HG03097 (cell line): ENCODE data around the gene ENG.
"Not testable (repeated sequence)": the region's sequence is repeated elsewhere in the genome, so short reads cannot be mapped to it uniquely, and the experiment has no call there.

Experiments used
- ATAC-seq: cut with Tn5 transposase; IDR thresholded peaks from one replicate; pipeline ENCODE4 v1.9.1; 2021; ENCODE audit not compliant: unreplicated experiment, low FRiP score

The ENG gene

DNA sequence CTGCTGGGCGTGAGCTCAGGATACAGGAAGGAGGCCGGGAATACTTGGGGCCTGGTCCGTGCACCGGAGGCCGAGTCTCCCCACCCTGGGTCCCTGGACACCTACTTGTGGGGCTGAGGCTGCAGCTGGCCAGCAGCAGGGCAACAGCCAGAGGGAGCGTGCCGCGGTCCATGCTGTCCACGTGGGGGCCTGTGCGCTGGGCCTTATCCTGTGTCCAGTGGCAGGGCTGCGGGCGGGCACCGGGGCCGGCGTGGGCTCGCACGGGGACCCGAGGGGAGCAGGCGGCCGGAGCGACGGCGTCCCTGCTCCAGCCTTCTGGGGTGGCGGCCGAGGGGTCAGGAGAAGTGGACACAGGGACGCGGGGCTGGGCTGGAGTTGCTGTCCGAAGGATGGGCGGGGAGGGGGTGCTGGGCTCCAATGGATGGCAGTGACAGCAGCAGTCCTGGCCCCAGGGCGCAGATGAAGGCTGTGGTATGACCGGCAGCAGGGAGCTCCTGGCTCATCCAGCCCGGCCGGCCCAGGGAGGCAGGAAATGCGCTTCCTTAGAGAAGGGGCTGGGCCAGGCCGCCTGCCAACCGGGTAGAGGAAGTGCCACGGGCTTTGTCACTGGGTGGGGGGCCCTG lies at the start of gene ENG:
ENG (minus strand) TSS at position 475 of the 623 bp plus-strand sequence; CDS start at position 172, 303 bp downstream.
- ATAC-seq, result no peak

DNA sequence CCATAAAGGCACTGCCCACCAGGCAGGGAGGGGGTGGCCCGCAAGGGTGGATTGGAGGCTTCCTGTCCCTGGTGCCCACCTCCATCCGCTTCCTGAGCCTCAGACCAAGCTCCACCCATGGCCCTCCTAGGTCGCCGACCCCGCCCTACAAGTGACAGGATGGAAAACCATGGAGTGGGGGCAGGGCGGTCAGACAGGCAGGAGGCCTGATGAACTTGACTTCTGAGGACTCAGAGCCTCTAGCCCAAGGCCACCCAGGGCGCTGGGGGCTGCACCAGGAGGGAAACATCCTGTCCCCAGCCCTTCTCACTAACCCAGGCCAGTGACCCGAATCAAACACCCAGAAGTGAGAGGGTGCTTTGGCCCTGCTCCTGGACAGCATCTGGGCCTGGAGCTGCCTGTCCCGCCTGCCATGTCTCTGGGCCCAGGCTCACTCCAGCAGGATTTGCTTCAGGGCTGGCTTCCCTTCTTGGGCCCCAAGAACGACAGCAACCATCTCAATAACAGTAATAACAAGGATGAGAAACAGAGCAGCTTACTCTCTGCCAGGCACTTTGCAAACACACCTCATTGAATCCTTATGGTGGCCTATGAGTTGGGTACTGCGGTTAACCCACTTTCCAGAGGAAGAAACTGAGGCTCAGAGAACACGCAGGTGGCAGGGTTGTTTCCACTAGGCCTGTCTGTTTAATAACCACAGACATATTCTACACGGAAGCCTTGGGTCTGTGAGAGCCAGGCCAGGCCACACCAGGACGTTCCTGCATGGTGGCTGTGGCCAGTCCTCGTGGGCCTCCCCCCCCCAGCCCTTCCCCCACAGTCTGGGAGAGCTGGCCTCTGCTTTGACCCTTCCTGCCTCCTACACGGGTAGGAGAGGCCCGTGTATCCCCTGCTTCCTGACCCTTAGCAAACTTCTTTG lies 49.4 kb upstream of the ENG start:
- ATAC-seq, result peak; percentile 22

DNA sequence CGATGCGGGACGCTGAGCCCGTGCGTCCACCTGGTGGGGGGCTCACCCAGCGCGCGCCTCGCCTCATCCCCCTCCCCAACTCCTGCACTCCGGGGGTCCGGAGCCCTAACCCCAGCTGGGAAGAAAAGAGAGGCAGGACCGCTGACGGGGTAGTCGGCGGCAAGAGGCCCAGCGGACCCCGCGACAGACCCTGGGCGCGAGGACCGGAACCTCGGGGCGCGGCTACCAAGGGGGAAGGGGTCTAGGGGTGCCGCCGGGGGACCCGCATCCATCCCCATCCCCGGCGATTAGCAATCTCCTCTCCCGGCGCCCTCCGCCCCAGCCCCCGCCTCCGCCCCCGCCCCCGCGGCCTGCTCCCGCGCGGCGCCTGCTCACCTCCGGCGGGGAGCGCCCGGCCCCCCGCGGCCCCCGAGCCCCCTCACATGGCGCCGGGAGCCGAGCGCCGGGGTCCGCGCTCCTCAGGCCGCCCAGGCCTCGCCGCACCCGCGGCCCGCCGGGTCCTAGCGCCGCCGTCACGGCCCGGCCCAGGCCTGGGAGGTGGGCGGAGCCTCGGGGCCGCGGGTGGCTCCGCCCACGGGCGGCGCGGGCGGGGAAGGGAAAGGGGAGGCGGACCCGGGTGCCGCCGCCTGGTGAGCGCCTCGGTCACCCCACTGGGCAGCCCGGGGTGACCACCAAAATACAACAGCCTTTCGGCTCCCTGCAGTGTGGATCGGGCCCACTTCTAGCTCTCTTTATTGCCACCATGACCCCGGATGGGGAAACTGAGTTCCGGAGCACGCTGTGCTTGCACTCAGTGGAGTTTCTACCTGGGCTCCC lies 44.9 kb upstream of the ENG start, which contains the start of gene ST6GALNAC6:
ST6GALNAC6 (minus strand) TSS at position 476 of the 816 bp plus-strand sequence. CDS start 1,622 bp downstream, outside the sequence.
- ATAC-seq, result no peak

DNA sequence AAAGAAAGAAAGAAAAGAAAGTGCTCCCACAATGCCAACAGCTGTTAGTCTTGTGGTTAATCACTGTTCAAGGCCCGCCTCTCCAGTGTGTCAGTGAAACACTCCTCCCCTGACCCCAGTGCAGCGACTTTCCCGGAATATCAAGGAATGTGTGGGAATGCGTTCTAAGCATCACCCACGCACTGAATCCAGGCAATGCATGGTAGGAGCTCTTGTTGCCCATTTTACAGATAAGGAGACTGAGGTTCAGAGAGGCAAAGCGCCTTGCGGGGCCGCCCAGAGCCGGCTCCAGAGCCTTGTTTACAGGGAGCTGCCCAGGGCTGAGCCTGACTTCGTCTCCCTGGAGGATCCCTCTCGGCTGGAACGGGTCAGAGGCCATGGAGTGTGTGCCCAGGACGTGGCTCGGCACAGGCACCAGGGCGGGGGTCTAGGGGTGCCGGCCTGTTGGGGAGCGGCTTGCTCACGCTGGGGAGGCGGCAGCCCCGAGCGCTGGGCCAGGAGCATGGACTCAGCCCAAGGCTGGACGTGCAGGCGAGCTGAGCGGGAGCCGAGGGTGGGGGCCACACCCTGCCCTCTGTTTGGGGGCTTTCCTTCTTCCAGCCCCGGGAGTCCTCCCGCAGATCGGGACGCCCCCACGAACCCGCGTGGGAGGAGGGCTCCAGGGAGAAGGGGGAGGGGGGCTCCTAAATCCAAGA lies 44.1 kb upstream of the ENG start:
- no peak for ATAC-seq

DNA sequence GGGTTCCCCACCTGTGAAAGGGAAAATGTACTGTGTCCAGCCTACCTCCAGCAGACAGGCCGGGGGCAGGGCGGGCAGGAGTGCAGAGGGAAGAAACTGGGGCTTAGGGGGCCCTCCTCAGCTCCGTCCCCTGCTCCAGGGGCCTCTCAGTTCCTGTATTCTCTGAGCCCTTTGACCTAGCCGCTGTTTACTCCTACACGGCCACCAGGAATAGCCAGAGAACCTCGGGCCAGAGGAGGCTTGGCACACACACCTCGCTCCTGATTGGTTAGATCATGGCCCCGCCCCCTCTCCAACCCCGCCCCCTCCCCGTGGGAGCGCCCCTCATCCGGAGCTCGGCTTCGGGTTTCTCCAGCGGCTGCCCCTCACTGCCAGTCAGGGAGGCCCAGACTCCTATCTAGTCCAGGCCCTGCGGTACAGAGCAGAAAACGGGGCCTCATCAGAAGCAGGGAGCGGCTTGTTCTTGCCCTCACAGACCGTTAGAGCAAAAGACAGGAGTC lies 42.8 kb upstream of the ENG start:
- ATAC-seq, result no peak

DNA sequence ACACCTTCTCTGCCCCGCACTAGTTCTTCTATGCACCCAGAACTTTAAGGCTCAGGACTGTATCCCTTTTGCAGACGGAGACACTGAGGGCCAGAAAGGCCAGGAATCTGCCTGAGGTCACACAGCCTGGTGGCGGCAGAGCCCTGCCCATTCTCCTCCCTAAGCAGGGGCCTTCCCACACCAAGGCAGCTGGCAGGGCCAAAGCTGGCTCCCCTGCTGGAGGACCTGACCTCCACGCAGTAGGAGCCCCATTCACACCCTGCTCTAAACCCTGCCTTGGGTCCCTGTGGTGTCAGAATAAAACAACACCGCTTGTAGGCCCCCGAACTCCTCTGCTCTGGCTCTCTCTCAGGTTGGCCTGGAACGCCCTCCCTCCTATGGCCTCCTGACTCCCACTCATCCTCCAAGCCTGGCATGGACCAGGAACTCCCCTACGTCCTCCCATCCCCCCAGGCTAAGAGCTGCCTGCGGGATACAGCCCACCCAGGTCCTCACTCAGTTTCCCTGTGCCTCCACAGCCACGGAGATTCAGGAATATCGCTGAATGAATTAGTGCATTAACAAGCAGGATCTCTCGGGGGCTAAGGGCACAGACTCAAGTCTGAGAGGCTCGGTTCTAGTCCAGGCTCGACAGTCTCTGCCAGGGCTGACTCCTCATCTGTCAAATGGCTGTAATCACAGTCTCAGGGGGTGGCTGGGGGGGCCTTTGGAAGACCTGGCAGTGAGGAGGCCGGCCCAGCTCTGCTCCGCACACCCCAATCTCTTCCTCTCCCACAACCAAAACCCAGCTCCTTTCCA lies 42.1 kb upstream of the ENG start:
- ATAC-seq, result no peak

DNA sequence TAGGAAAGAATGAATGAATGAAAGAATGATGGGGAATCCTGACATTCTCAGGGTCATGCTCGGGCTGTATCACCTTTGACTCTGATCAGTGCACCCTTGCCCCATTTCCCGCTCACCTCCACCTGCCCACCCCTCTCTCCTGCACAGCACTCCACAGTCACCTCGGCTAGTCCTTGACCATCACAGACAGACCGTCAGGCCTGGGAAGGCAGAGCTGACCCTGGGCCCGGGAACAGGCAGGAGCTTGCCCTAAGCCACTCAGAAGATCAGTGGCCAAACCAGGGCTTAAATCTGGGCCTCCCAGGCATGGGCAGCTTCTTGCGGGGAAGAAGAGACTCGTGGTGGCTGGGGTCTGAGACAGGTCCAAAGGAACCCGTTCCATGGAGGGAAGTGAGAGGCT lies 41.4 kb upstream of the ENG start:
- ATAC-seq, result no peak

DNA sequence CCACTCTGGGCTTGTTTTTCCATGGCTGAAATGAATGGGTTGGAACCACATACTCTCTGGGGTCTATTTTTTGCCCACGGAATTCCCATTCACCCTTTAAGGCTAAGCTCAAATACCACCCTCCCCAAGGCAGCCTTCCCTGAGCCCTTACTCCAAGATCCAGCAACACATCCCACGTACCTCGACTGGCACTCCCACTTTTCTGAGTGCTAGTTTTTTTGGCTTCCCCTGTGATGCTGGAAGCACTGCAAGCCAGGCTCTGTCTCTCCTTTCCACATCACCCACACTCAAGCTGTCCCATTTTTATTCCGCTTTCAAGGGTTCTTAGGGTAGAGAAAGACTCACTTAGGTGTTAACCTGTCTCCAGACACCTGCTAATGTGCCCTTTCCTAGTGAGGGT lies 38.9 kb upstream of the ENG start:
- no peak for ATAC-seq

DNA sequence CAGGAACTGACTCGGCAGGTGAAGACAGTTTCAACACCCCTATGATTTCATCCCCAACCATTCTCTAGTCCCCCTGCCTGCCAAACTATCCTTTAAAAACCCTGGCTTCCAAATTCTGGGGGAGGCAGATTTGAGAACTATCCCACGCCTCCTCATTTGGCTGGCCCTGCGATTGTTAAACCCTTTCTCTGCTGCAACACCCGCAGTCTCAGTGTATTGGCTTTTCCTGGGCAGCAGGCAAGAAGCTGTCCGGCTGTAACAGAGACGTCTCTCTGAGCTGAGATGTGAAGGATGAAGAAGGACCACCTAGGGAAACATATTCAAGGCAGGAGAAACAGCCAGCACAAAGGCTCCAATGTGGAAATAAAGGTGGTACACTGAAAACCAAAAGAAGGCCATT lies 38.4 kb upstream of the ENG start:
- ATAC-seq, result no peak

DNA sequence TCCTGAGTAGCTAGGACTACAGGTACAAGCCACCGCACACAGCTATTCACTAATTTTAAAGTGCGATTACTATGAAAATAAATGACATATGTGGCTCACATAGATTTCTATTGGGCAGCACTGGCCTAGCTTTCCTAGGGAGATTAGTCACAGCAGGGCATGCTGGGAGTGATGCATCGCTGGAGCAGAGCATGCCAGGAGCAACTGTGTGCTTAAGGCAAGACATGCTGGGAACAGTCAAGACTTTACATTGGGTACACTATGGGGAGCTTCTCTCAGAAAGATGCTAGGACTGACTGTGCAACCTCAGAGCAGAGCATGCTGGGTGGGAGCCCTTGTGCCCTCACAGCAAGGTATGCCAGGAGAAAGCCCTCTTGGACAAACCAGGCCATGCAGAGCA lies 35.6 kb upstream of the ENG start:
- no peak for ATAC-seq

DNA sequence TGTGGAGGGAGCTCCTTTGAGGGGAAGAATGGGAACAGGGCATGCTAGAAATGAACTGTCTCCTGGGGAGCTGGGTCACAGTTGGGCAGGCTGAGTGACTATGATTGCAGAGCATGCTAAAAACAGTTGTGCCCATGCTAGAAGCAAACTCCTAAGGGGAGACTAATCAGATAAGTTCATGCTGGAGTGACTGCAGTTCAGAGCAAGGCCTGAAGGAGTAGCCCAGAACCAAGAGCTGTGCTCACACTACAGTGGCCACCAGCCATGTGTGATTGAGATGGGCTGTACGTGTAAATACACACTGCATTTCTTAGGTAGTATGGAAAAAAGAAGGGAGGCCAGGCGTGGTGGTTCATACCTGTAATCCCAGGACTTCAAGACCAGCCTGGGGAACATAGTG lies 33.3 kb upstream of the ENG start:
- ATAC-seq, result no peak

DNA sequence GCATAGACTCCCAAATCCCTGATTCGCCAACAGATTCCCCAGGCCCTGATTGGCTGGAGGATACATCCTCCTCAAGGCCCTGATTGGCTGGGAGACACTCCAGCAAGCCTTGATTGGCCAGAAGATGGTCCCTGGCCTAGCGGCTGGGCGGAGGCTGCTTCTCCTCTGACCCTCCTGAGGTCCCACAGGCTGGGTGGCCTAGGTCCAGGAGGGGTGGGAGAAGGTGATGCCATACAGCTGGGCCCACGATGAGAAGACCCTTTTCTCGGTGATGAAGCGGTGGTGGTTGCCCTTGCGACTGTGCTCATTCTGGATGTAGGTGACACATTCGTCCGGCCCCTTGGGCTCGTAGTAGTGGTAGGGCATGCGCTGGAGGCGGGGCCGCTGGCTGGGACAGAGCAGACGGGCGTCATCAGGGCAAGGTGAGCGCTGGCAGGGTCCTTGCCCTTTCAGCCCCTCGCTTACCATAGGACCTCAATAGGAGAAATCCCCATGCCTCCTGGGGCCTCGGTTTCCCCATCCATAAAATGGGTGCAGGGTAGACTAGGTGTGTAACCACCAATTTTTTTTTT lies 32.0 kb upstream of the ENG start:
- ATAC-seq, result no peak

DNA sequence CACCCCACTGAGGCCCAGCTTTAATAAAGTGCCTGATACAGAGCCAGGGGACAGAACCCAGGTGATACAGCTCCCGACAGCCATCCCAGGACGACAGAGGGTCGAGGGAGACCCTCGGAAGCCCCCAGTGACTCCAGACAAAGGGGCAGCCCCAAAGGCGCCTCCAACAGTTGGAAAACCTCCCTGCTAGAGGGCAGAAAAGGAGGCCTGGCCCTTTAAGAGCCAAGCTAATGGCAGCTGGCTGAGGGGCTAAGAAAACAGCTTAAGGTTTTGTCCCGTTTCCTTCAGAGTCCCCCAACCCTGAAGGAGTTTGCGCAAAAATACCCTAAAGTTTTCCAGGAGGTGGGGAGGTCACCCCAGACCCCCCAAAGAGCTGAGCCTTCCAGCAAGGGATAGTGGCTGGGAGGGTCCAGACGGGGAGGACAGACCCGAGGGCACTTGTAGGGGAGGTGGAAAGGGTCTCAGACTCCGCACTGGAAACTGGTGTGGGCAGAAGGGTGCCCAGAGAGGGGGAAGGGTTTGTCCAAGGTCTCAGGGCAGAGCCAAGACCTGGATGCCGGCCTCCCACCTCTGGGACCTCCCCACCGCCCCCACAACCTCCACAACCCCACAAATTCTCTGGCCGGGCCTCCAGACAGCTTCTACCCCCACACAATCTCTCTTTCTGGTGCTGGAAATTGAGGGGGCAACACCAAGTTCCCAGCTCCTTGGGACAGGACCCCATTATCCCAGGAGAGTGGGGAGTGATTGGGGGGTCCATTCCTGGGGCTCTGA lies 31.2 kb upstream of the ENG start:
- ATAC-seq, result no peak

DNA sequence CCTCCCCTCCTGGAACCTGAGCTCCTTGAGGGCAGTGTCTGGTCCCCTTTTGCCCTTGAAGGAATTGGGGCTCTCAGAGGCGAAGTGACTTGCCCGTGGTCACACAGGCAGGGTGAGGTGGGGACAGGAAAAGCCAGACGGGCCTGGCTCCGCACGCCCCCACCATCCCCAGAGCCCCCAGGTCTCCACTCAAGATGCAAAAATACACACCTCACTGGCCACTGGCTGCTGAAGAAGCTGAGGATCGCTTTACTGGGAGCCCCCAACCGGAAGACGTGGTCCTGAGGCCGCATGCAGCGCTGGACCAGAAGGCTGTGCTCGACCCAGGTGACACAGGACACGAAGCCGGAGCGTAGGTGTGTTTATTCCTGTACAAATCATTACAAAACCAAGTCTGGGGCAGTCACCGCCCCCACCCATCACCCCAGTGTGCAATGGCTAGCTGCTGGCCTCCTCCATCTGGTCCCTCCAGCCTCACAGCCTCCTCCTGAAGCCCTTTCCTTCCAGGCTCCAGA lies 30.6 kb upstream of the ENG start:
- no peak for ATAC-seq

DNA sequence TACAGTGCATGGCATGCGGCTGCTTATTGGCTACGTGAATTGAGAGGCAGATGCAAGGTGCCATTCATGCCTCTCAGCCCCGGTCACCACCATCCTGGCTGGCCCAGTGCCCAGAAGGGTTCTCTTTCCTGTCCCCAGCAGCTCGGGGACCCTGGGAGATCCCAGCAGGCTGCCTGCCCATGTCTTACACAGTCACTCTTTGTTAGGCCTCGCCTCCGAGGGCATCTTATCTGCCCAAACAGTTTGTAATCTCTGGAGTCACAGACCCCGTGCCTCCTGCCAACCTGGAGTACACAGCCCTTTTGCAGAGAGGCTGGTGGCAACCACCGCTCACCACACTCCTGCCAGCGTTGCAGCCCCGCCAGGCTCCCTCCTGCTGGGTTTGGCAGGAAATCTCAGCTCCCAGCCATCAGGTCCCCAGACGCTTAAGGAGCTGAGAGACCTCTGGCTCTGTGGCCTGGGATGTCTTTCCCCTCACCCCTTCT lies 30.0 kb upstream of the ENG start:
- ATAC-seq, result no peak

DNA sequence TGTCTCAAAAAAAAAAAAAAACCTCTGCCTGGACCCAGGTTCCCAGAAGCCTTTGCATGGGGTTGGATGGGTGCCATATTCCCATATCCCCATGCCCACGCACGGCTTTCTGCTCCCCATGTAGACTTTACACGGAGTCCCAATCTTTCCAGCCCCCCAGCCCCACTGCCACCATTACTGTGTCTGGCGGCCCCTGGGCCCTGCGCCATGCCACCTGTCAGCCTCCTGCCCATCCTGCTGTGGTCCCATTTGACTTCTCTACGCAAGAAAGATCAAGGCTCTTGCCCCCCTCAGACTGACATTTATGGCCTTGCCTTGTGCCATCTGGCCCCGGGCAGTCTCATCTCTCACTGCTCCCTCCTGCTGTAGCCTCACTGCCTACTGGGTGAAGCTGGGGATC lies 29.5 kb upstream of the ENG start:
- no peak for ATAC-seq

DNA sequence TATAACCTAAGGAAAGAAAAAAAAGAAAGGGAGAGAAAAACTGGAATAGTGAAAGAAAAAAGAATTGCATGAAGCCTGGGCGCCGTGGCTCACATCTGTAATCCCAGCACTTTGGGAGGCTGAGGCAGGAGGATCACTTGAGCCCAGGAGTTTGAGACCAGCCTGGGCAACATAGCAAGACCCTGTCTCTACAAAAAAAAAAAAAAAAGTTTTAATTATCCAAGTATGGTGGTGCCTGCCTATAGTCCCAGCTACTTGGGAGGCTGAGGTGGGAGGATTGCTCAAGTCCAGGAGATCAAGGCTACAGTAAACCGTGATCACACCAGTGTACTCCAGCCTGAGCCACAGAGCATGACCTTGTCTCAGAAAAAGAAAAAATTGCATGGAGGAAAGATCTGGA lies 27.3 kb upstream of the ENG start:
- not testable (repeated sequence) for ATAC-seq

DNA sequence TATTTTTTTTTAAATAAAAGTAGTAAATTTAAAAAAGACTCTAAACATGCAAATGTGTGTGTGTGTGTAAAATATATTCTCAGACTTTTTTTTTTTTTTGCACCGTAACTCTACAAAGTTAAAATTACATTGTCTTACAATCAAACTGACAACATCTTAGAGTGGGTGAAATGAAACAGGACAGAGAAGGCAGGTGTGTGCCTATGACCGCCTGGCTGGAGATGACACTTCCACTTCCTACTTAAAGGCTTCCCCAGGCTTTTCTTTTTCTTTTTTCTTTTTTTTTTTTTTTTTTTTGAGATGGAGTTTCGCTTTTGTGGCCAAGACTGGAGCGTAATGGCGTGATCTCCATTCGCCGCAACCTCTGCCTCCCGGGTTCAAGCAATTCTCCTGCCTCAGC lies 25.7 kb upstream of the ENG start:
- ATAC-seq, result no peak
